HG02970 (cell line): ENCODE measurements around the gene CHDH.

ENCODE experiments used
- ATAC-seq: cut with Tn5 transposase; IDR thresholded peaks from one replicate; pipeline ENCODE4 v1.9.1; 2021; ENCODE audit warnings: mild to moderate bottlenecking, moderate library complexity, moderate number of reproducible peaks; ENCODE audit not compliant: unreplicated experiment, low FRiP score

CHDH gene

GRCh38 chr3:53768478-53769459, 77.5 kb downstream of the CHDH start:
- no peak for ATAC-seq

- no peak for ATAC-seq
These were observed 79.5 kb downstream of the CHDH start for GRCh38 chr3:53766706-53767105.

- ATAC-seq = no peak
These were observed 80.5 kb downstream of the CHDH start for GRCh38 chr3:53765753-53766152.

GRCh38 chr3:53764026-53764775, 82.0 kb downstream of the CHDH start:
- no peak for ATAC-seq

- no peak for ATAC-seq
These were observed 82.9 kb downstream of the CHDH start for GRCh38 chr3:53763353-53763752.
